HepG2 (cell line): ENCODE results near the gene ATG13. TPM values are rescaled to one million over a fixed set of nuclear protein-coding genes. Genes with fewer than 3 reads are reported as not detected.

Experiments
- BRCA1 ChIP-seq: sonication (generic); formaldehyde crosslinking; IDR thresholded peaks from 2 replicates; pipeline ENCODE4 v1.4.0; 2020; ENCODE audit warnings: missing genetic modification reagents
- CHD2 ChIP-seq: IDR thresholded peaks from 2 replicates; pipeline ENCODE4 v1.6.1; 2011; ENCODE audit warnings: low read depth, low read length, improper control_type of control experiment
- MEIS2 ChIP-seq: sonication (generic); formaldehyde crosslinking; IDR thresholded peaks from 2 replicates; pipeline ENCODE4 v1.9.0; 2021; ENCODE audit warnings: mild to moderate bottlenecking, missing genetic modification reagents
- RARA ChIP-seq: IDR thresholded peaks from 2 replicates; pipeline ENCODE4 v1.6.1; 2016; ENCODE audit warnings: missing genetic modification reagents, missing compliant biosample characterization
- TARDBP ChIP-seq: sonication (generic); formaldehyde crosslinking; IDR thresholded peaks from 2 replicates; pipeline ENCODE4 v1.8.0; 2022; ENCODE audit warnings: mild to moderate bottlenecking, missing genetic modification reagents
- polyA plus RNA-seq, 8 experiments: library from polyadenylated mRNA; depleted of rRNA in 3 of 8; stranded (reverse) in 7 of 8; unstranded in 1 of 8; fragments of >200 nt; fragmentation: Illumina TruSeq in 4 of 8; extraction: Trizol in 4 of 8; gene quantifications; 2 replicates each; pipeline versions ENCODE4 v1.2.1 to v1.2.3, GENCODE V29; 2011 to 2016; ENCODE audit warnings: low read depth in 4 of 8, missing spikeins in 1 of 8, mixed read lengths in 1 of 8; ENCODE audit not compliant: insufficient read depth in 1 of 8
- total RNA-seq, 5 experiments: library from RNA; depleted of rRNA; stranded (reverse); fragments of >200 nt; fragmentation: Illumina TruSeq; extraction: Trizol; gene quantifications; 2 replicates each; pipeline ENCODE4 v1.2.3, GENCODE V29; 2016; ENCODE audit warnings: low read depth in 1 of 5
- TF ChIP-seq, protein P1 (sequence below): sonication (generic); formaldehyde crosslinking; IDR thresholded peaks from 2 replicates; pipeline ENCODE4 v1.4.0; 2020; ENCODE audit warnings: missing genetic modification reagents
- TF ChIP-seq, protein P2 (sequence below): sonication (generic); formaldehyde crosslinking; IDR thresholded peaks from 2 replicates; pipeline ENCODE4 v1.5.1; 2020; ENCODE audit warnings: mild to moderate bottlenecking, missing genetic modification reagents, borderline replicate concordance
- TF ChIP-seq, protein P3 (sequence below): sonication (generic); formaldehyde crosslinking; IDR thresholded peaks from 2 replicates; pipeline ENCODE4 v1.4.0; 2020; ENCODE audit warnings: mild to moderate bottlenecking, missing genetic modification reagents
- TF ChIP-seq, protein P4 (sequence below): IDR thresholded peaks from 2 replicates; pipeline ENCODE4 v1.6.1; 2016; ENCODE audit warnings: missing biosample characterization, missing genetic modification reagents, low read depth
- TF ChIP-seq, protein P5 (sequence below): sonication (generic); formaldehyde crosslinking; IDR thresholded peaks from 2 replicates; pipeline ENCODE4 v1.5.1; 2020; ENCODE audit warnings: missing genetic modification reagents, mild to moderate bottlenecking, borderline replicate concordance

Gene ATG13
- total and polyA plus RNA-seq, 2 of the 13 experiments (the other 11 are each of a cell fraction or from before 2014, with no cell fraction given), result 55.0 to 77.3 TPM

DNA sequence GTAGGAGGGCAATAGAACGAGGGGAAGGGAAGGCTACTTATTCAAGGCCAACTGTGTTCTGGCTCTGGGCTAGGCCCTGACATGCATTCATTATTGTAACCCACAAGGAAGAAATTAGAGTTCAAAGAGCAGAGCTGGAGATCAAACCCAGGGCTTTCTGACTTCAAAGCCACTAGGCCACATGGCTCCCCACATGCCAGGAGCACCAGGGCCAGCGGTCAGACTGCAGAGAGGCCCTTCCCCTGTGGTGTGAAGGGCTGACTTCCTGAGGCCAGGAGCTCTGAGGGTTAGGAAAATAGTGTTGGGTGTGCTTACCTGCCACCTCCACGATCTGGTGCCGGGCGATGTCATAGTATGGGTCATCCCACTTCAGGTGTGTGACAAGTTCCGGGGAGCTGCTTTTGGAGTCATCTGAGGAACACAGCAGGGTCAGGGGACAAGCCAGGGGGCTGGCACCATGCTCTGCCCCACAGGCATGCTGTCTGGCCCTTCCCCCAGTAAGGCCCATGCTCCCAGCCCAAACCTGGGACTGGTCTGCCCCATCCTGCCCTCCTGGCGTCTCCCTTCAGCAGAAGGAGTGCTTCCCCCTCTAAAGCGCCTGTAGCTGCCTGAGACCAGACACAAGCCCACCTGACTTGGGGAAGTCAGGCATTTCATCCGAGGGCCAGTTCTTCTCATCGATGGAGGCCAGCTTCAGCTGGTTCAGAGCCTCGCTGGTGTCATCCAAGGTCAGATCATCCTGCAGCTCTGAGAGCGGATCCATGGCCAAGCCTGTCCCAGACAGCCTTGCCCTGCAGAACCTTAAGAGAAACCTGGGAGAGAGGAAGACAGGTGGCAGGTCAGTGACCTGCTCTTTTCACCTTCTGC, 78.2 kb downstream of the ATG13 start (continued):
- TF ChIP-seq, protein P1, sequence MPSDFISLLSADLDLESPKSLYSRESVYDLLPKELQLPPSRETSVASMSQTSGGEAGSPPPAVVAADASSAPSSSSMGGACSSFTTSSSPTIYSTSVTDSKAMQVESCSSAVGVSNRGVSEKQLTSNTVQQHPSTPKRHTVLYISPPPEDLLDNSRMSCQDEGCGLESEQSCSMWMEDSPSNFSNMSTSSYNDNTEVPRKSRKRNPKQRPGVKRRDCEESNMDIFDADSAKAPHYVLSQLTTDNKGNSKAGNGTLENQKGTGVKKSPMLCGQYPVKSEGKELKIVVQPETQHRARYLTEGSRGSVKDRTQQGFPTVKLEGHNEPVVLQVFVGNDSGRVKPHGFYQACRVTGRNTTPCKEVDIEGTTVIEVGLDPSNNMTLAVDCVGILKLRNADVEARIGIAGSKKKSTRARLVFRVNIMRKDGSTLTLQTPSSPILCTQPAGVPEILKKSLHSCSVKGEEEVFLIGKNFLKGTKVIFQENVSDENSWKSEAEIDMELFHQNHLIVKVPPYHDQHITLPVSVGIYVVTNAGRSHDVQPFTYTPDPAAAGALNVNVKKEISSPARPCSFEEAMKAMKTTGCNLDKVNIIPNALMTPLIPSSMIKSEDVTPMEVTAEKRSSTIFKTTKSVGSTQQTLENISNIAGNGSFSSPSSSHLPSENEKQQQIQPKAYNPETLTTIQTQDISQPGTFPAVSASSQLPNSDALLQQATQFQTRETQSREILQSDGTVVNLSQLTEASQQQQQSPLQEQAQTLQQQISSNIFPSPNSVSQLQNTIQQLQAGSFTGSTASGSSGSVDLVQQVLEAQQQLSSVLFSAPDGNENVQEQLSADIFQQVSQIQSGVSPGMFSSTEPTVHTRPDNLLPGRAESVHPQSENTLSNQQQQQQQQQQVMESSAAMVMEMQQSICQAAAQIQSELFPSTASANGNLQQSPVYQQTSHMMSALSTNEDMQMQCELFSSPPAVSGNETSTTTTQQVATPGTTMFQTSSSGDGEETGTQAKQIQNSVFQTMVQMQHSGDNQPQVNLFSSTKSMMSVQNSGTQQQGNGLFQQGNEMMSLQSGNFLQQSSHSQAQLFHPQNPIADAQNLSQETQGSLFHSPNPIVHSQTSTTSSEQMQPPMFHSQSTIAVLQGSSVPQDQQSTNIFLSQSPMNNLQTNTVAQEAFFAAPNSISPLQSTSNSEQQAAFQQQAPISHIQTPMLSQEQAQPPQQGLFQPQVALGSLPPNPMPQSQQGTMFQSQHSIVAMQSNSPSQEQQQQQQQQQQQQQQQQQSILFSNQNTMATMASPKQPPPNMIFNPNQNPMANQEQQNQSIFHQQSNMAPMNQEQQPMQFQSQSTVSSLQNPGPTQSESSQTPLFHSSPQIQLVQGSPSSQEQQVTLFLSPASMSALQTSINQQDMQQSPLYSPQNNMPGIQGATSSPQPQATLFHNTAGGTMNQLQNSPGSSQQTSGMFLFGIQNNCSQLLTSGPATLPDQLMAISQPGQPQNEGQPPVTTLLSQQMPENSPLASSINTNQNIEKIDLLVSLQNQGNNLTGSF (CRISPR knock-in tag), result peak; percentile 94
- TF ChIP-seq, protein P2, sequence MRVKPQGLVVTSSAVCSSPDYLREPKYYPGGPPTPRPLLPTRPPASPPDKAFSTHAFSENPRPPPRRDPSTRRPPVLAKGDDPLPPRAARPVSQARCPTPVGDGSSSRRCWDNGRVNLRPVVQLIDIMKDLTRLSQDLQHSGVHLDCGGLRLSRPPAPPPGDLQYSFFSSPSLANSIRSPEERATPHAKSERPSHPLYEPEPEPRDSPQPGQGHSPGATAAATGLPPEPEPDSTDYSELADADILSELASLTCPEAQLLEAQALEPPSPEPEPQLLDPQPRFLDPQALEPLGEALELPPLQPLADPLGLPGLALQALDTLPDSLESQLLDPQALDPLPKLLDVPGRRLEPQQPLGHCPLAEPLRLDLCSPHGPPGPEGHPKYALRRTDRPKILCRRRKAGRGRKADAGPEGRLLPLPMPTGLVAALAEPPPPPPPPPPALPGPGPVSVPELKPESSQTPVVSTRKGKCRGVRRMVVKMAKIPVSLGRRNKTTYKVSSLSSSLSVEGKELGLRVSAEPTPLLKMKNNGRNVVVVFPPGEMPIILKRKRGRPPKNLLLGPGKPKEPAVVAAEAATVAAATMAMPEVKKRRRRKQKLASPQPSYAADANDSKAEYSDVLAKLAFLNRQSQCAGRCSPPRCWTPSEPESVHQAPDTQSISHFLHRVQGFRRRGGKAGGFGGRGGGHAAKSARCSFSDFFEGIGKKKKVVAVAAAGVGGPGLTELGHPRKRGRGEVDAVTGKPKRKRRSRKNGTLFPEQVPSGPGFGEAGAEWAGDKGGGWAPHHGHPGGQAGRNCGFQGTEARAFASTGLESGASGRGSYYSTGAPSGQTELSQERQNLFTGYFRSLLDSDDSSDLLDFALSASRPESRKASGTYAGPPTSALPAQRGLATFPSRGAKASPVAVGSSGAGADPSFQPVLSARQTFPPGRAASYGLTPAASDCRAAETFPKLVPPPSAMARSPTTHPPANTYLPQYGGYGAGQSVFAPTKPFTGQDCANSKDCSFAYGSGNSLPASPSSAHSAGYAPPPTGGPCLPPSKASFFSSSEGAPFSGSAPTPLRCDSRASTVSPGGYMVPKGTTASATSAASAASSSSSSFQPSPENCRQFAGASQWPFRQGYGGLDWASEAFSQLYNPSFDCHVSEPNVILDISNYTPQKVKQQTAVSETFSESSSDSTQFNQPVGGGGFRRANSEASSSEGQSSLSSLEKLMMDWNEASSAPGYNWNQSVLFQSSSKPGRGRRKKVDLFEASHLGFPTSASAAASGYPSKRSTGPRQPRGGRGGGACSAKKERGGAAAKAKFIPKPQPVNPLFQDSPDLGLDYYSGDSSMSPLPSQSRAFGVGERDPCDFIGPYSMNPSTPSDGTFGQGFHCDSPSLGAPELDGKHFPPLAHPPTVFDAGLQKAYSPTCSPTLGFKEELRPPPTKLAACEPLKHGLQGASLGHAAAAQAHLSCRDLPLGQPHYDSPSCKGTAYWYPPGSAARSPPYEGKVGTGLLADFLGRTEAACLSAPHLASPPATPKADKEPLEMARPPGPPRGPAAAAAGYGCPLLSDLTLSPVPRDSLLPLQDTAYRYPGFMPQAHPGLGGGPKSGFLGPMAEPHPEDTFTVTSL (CRISPR knock-in tag), result no peak
- TF ChIP-seq, protein P3, sequence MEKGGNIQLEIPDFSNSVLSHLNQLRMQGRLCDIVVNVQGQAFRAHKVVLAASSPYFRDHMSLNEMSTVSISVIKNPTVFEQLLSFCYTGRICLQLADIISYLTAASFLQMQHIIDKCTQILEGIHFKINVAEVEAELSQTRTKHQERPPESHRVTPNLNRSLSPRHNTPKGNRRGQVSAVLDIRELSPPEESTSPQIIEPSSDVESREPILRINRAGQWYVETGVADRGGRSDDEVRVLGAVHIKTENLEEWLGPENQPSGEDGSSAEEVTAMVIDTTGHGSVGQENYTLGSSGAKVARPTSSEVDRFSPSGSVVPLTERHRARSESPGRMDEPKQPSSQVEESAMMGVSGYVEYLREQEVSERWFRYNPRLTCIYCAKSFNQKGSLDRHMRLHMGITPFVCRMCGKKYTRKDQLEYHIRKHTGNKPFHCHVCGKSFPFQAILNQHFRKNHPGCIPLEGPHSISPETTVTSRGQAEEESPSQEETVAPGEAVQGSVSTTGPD (CRISPR knock-in tag), result 0 out of 2 replicates have a peak, but pooled peaks have one; percentile 61
- TF ChIP-seq MEIS2 (peak; percentile 66), BRCA1 (CRISPR knock-in tag) (no peak), RARA (CRISPR knock-in tag) (peak; percentile 86), CHD2 (no peak), TARDBP (no peak)
- TF ChIP-seq, protein P4, sequence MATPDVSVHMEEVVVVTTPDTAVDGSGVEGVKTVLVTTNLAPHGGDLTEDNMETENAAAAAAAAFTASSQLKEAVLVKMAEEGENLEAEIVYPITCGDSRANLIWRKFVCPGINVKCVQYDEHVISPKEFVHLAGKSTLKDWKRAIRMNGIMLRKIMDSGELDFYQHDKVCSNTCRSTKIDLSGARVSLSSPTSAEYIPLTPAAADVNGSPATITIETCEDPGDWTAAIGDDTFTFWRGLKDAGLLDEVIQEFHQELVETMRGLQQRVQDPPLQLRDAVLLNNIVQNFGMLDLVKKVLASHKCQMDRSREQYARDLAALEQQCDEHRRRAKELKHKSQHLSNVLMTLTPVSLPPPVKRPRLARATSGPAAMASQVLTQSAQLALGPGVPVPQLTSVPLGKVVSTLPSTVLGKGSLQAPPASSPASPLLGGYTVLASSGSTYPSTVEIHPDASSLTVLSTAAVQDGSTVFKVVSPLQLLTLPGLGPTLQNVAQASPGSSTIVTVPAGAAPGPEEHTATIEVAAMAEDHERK, result no peak
- TF ChIP-seq, protein P5, sequence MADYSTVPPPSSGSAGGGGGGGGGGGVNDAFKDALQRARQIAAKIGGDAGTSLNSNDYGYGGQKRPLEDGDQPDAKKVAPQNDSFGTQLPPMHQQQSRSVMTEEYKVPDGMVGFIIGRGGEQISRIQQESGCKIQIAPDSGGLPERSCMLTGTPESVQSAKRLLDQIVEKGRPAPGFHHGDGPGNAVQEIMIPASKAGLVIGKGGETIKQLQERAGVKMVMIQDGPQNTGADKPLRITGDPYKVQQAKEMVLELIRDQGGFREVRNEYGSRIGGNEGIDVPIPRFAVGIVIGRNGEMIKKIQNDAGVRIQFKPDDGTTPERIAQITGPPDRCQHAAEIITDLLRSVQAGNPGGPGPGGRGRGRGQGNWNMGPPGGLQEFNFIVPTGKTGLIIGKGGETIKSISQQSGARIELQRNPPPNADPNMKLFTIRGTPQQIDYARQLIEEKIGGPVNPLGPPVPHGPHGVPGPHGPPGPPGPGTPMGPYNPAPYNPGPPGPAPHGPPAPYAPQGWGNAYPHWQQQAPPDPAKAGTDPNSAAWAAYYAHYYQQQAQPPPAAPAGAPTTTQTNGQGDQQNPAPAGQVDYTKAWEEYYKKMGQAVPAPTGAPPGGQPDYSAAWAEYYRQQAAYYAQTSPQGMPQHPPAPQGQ, result no peak
